Hepatocyte (in vitro differentiated cells): ENCODE measurements around the gene CIDEA. TPM values are rescaled to one million over a fixed set of nuclear protein-coding genes. Genes with fewer than 3 reads are reported as not detected.

Source experiments
- DNase-seq: peaks from one replicate; pipeline ENCODE4 v3.0.0-alpha.2; 2016; ENCODE audit warnings: low spot score
- H2AFZ ChIP-seq: fragments of 200-600 bp; sonication (generic); 2 replicates; pipeline ENCODE4 v1.6.0; 2016; ENCODE audit warnings: antibody characterized with exemption, mild to moderate bottlenecking
- H3K27ac ChIP-seq: fragments of 200-600 bp; sonication (generic); 2 replicates; pipeline ENCODE4 v1.5.1; 2016; ENCODE audit warnings: mild to moderate bottlenecking
- H3K27me3 ChIP-seq: fragments of 200-600 bp; sonication (generic); 2 replicates; pipeline ENCODE4 v1.6.1; 2016
- H3K36me3 ChIP-seq: fragments of 200-600 bp; sonication (generic); replicated peaks from 2 replicates; pipeline ENCODE4 v1.5.1; 2016; ENCODE audit warnings: low read depth; ENCODE audit not compliant: insufficient read depth
- H3K4me1 ChIP-seq: fragments of 200-600 bp; sonication (generic); 2 replicates; pipeline ENCODE4 v1.5.1; 2016; ENCODE audit warnings: mild to moderate bottlenecking, moderate library complexity; ENCODE audit not compliant: insufficient read depth
- H3K4me2 ChIP-seq: fragments of 200-600 bp; sonication (generic); 2 replicates; pipeline ENCODE4 v1.6.0; 2016
- H3K4me3 ChIP-seq: fragments of 200-600 bp; sonication (generic); 2 replicates; pipeline ENCODE4 v1.5.1; 2016; ENCODE audit warnings: mild to moderate bottlenecking
- H3K79me2 ChIP-seq: fragments of 200-600 bp; sonication (generic); 2 replicates; pipeline ENCODE4 v1.6.0; 2017; ENCODE audit warnings: mild to moderate bottlenecking
- H3K9me2 ChIP-seq: fragments of 200-600 bp; sonication (generic); replicated peaks from 2 replicates; pipeline ENCODE4 v1.6.0; 2017; ENCODE audit warnings: mild to moderate bottlenecking; ENCODE audit not compliant: insufficient read depth
- H3K9me3 ChIP-seq: fragments of 200-600 bp; sonication (generic); 2 replicates; pipeline ENCODE4 v1.5.1; 2016; ENCODE audit warnings: low read depth, mild to moderate bottlenecking
- H4K20me1 ChIP-seq: fragments of 200-600 bp; sonication (generic); 2 replicates; pipeline ENCODE4 v1.6.0; 2016; ENCODE audit warnings: mild to moderate bottlenecking; ENCODE audit not compliant: insufficient read depth, poor library complexity, severe bottlenecking
- CTCF ChIP-seq: fragments of 200-600 bp; sonication (generic); IDR thresholded peaks from 2 replicates; pipeline ENCODE4 v1.5.1; 2016; ENCODE audit warnings: antibody characterized with exemption, mild to moderate bottlenecking; ENCODE audit not compliant: poor library complexity
- EZH2 ChIP-seq: fragments of 200-600 bp; sonication (generic); IDR thresholded peaks from 2 replicates; pipeline ENCODE4 v1.6.1; 2016; ENCODE audit warnings: antibody characterized with exemption, mild to moderate bottlenecking, borderline replicate concordance
- EZH2phosphoT487 ChIP-seq: fragments of 200-600 bp; sonication (generic); IDR thresholded peaks from one replicate; pipeline ENCODE4 v1.6.1; 2018; ENCODE audit warnings: antibody characterized with exemption, mild to moderate bottlenecking, low read depth, moderate library complexity; ENCODE audit not compliant: unreplicated experiment, severe bottlenecking
- WGBS: methylation state at CpG from one replicate; pipeline ENCODE4 v1.1.6; 2016; ENCODE audit warnings: low lambda C conversion rate; ENCODE audit errors: missing lambda C conversion rate; 5-methylcytosine and 5-hydroxymethylcytosine counted together
- polyA plus RNA-seq: library from polyadenylated mRNA; unstranded; fragments of >200 nt; fragmentation: Nextera tagmentation; extraction: Ambion mirVana; gene quantifications from 2 replicates; pipeline ENCODE4 v1.2.1, GENCODE V29; 2016
- total RNA-seq: library from RNA; depleted of rRNA; stranded (reverse); fragments of >200 nt; gene quantifications from 2 replicates; pipeline ENCODE4 v1.2.3, GENCODE V29; 2014

CIDEA gene
- total and polyA plus RNA-seq, 2 experiments from 2014 or later: not detected

GRCh38 chr18:12310762-12311161, 56.6 kb downstream of the CIDEA start:
- no peak for TF ChIP-seq EZH2
- peaks cover 15% of the 10 kb centered on the region for H3K4me1 ChIP-seq
- no peak overlapping the region for H3K27ac ChIP-seq
- H3K4me2 ChIP-seq: no peak overlapping the region
- peaks cover 24% of the 10 kb centered on the region for H3K79me2 ChIP-seq
- no peak overlapping the region for H2AFZ ChIP-seq
- no peaks in the 10 kb centered on the region for H3K36me3 ChIP-seq
- H3K4me3 ChIP-seq: no peak overlapping the region
- WGBS: 92% methylated on average over 6 of the region's 6 CpGs
- H3K27me3 ChIP-seq: peaks cover 16% of the 10 kb centered on the region
- no peak for DNase-seq
- H3K9me3 ChIP-seq: peaks cover 9% of the 10 kb centered on the region
- H3K9me2 ChIP-seq: no peaks in the 10 kb centered on the region
- H4K20me1 ChIP-seq: no peaks in the 10 kb centered on the region

GRCh38 chr18:12312976-12313375, 58.8 kb downstream of the CIDEA start:
- H3K9me3 ChIP-seq: peaks cover 9% of the 10 kb centered on the region
- TF ChIP-seq EZH2: no peak
- TF ChIP-seq CTCF: no peak
- no peaks in the 10 kb centered on the region for H3K9me2 ChIP-seq
- H4K20me1 ChIP-seq: no peaks in the 10 kb centered on the region
- no peak overlapping the region for H3K4me3 ChIP-seq
- H3K4me2 ChIP-seq: no peak overlapping the region
- H3K4me1 ChIP-seq: no peaks in the 10 kb centered on the region
- peaks cover 24% of the 10 kb centered on the region for H3K79me2 ChIP-seq
- H2AFZ ChIP-seq: no peak overlapping the region
- no peak overlapping the region for H3K27ac ChIP-seq
- no peaks in the 10 kb centered on the region for H3K36me3 ChIP-seq
- H3K27me3 ChIP-seq: no peaks in the 10 kb centered on the region
- DNase-seq: no peak

GRCh38 chr18:12313530-12314245, 59.5 kb downstream of the CIDEA start:
- no peaks in the 10 kb centered on the region for H3K4me1 ChIP-seq
- peaks cover 9% of the 10 kb centered on the region for H3K9me3 ChIP-seq
- H3K36me3 ChIP-seq: no peaks in the 10 kb centered on the region
- H3K79me2 ChIP-seq: peaks cover 24% of the 10 kb centered on the region
- H3K27ac ChIP-seq: no peak overlapping the region
- H3K4me2 ChIP-seq: no peak overlapping the region
- no peak overlapping the region for H2AFZ ChIP-seq
- H3K9me2 ChIP-seq: no peaks in the 10 kb centered on the region
- no peak for DNase-seq
- 89% methylated on average over 5 of the region's 5 CpGs for WGBS
- H4K20me1 ChIP-seq: no peaks in the 10 kb centered on the region
- H3K27me3 ChIP-seq: no peaks in the 10 kb centered on the region
- TF ChIP-seq EZH2phosphoT487 (no peak), EZH2 (no peak), CTCF (no peak)
- no peak overlapping the region for H3K4me3 ChIP-seq

- H4K20me1 ChIP-seq: no peaks in the 10 kb centered on the region
- no peak overlapping the region for H3K4me2 ChIP-seq
- 97% methylated on average over 1 of the region's 1 CpG for WGBS
These were observed 60.6 kb downstream of the CIDEA start for GRCh38 chr18:12314591-12315305.

More at GRCh38 chr18:12314591-12315305, 60.6 kb downstream of the CIDEA start:
- Histone ChIP-seq H3K9me3 (peaks cover 9% of the 10 kb centered on the region), H3K79me2 (peaks cover 16% of the 10 kb centered on the region), H3K27ac (no peak overlapping the region), H3K9me2 (no peaks in the 10 kb centered on the region), H3K4me3 (no peak overlapping the region), H3K4me1 (no peaks in the 10 kb centered on the region), H3K27me3 (no peaks in the 10 kb centered on the region), H2AFZ (no peak overlapping the region), H3K36me3 (no peaks in the 10 kb centered on the region)
- TF ChIP-seq EZH2phosphoT487: no peak
- DNase-seq: no peak
